Stimulated activated naive CD8-positive, alpha-beta T cell treated with anti-CD3 and anti-CD28 coated beads, Interleukin-15, amount 100 ng/mL, for 72 hours (primary cell): Measurements from ENCODE around the gene DCLK2.
A peak's percentile ranks its signal among the peaks of the same experiment; 100 is the strongest.

Experiments
- ATAC-seq: fragments of 150-1000 bp; cut with Tn5 transposase; 2 replicates; pipeline ENCODE4 v1.10.0; 2021; ENCODE audit warnings: mild to moderate bottlenecking, moderate library complexity
- DNase-seq, 2 donors: peaks; one replicate each; pipeline ENCODE4 v3.0.0; 2021 to 2022
- H3K27ac Mint-ChIP-seq, 2 donors: one replicate each; pipeline ENCODE4 v1.8.0; 2022; ENCODE audit warnings: mild to moderate bottlenecking in 2 of 2, mixed read lengths in 2 of 2, moderate library complexity in 2 of 2
- H3K27me3 Mint-ChIP-seq: one replicate; pipeline ENCODE4 v1.8.0; 2022; ENCODE audit warnings: mixed read lengths
- H3K4me1 Mint-ChIP-seq: one replicate; pipeline ENCODE4 v1.8.0; 2022; ENCODE audit warnings: mild to moderate bottlenecking, mixed read lengths
- H3K4me3 Mint-ChIP-seq, 2 donors: one replicate each; pipeline ENCODE4 v1.8.0; 2022; ENCODE audit warnings: mild to moderate bottlenecking in 2 of 2, mixed read lengths in 2 of 2, moderate library complexity in 1 of 2
- H3K9me3 Mint-ChIP-seq, 2 donors: one replicate each; pipeline ENCODE4 v1.8.0; 2022; ENCODE audit warnings: mixed read lengths in 2 of 2

The DCLK2 gene

GRCh38 chr4:150289198-150289597 is 211.0 kb downstream of the DCLK2 start:
- Mint-ChIP-seq H3K4me3 (no peak overlapping the region), H3K27me3 (no peaks in the 10 kb centered on the region), H3K27ac (no peak overlapping the region), H3K4me1 (no peaks in the 10 kb centered on the region), H3K9me3 (no peaks in the 10 kb centered on the region)
- no peak for ATAC-seq
- no peak for DNase-seq

GRCh38 chr4:150289881-150290280 is 211.6 kb downstream of the DCLK2 start:
- DNase-seq: no peak
- Mint-ChIP-seq H3K27ac (no peak overlapping the region), H3K4me1 (no peaks in the 10 kb centered on the region), H3K4me3 (no peak overlapping the region), H3K27me3 (no peaks in the 10 kb centered on the region), H3K9me3 (no peaks in the 10 kb centered on the region)
- no peak for ATAC-seq

- H3K9me3 Mint-ChIP-seq: no peaks in the 10 kb centered on the region
- H3K27me3 Mint-ChIP-seq: no peaks in the 10 kb centered on the region
- H3K4me1 Mint-ChIP-seq: peaks cover 11% of the 10 kb centered on the region
- H3K27ac Mint-ChIP-seq: no peak overlapping the region
- no peak overlapping the region for H3K4me3 Mint-ChIP-seq
- peak in 1 of 2 donors; percentile 12 for DNase-seq
- ATAC-seq: no peak
Observed at GRCh38 chr4:150297861-150298474, 219.7 kb downstream of the DCLK2 start.

DNA sequence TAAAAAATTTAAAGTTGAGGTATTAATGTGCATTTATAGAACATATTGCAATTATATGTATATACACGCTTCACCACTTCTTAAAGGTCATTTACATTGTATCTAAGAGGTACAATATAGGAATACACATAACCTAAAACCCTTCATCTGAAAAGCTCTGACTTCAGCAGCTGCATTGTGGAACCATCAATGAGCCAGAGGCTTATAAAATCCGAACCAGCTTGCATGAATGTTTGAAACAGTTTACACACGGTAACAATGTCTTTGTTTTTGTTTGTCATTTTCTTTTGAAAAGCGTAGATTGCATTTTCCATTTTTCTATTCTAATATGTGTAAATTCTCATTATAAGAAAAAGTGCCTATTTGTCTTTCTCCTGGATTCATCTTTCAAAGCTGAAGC is 221.6 kb downstream of the DCLK2 start:
- Mint-ChIP-seq H3K27ac (no peak overlapping the region), H3K27me3 (no peaks in the 10 kb centered on the region), H3K4me1 (peaks cover 11% of the 10 kb centered on the region), H3K9me3 (no peaks in the 10 kb centered on the region), H3K4me3 (no peak overlapping the region)
- DNase-seq (no peak), ATAC-seq (no peak)

- DNase-seq: peak; percentile 11 to 51
- peak; percentile 71 for ATAC-seq
- no peaks in the 10 kb centered on the region for H3K9me3 Mint-ChIP-seq
- H3K27me3 Mint-ChIP-seq: no peaks in the 10 kb centered on the region
- H3K4me1 Mint-ChIP-seq: peaks cover 11% of the 10 kb centered on the region
- H3K4me3 Mint-ChIP-seq: no peak overlapping the region
- H3K27ac Mint-ChIP-seq: peak overlapping the region in 1 of 2 donors; percentile 27
Observed at GRCh38 chr4:150302553-150302952, 224.3 kb downstream of the DCLK2 start.

- Mint-ChIP-seq H3K27ac (no peak overlapping the region), H3K27me3 (no peaks in the 10 kb centered on the region), H3K4me3 (no peak overlapping the region), H3K4me1 (peaks cover 10% of the 10 kb centered on the region), H3K9me3 (no peaks in the 10 kb centered on the region)
- DNase-seq (no peak), ATAC-seq (no peak)
Observed at GRCh38 chr4:150305995-150306394, 227.8 kb downstream of the DCLK2 start.

GRCh38 chr4:150306719-150307118 is 228.5 kb downstream of the DCLK2 start:
- H3K4me3 Mint-ChIP-seq: no peak overlapping the region
- peaks cover 6% of the 10 kb centered on the region for H3K4me1 Mint-ChIP-seq
- no peaks in the 10 kb centered on the region for H3K9me3 Mint-ChIP-seq
- H3K27me3 Mint-ChIP-seq: no peaks in the 10 kb centered on the region
- ATAC-seq (no peak), DNase-seq (no peak)
- no peak overlapping the region for H3K27ac Mint-ChIP-seq
